ENCODE measurements around the gene JMJD6. TPM values are rescaled to one million over a fixed set of nuclear protein-coding genes. Genes with fewer than 3 reads are reported as not detected.
"Not testable (repeated sequence)": the region's sequence is repeated elsewhere in the genome, so short reads cannot be mapped to it uniquely, and the experiment has no call there.

Gene JMJD6
- polyA plus RNA-seq, 1 experiment, result 17.2 TPM

DNA sequence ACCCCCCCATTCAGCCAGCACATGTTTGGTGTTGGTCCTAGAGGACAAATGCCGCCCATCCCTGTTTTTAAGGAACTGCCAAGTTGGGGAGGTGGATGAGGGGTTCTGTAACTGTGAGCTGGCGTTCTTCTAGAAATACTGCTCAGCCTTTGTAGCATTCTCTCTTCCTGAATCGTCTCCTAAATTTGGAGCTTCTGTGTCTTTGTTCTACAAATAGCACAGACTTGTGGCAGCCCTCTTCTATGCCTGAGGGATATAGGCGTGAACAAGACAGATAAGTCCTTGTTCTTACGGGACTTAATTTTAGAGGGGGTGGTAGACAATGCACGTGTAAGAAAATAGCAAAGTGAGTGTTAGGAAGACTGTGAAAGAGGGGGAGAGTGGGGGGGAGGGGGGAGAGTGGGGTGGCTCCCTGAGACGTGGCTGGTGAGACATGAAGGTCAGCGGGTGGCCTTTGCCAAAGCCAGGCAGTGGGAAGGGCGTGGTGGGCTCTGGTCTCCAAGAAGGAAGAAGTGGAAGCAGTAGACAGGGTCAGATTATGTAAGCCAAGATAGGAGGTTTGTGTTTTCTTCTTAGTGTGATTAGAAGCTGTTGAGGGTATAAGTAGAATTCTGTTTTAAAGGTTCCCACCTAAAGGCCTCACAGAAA, 21.4 kb upstream of the JMJD6 start:
- H3K4me3 ChIP-seq (ENCODE audit: low read depth, low read length), result no peak overlapping the region
- no peak for DNase-seq (ENCODE audit: low read depth)
- CTCF ChIA-PET, result interaction anchor here (1.0 to 1.2 kb wide), 2 partner anchors 11 to 13 kb away, joined by 3 read pairs; no protein-coding TSS in a partner anchor
- H3K36me3 ChIP-seq (ENCODE audit: control insufficient read depth, insufficient read depth, low read length), result peaks cover 4% of the 10 kb centered on the region
- TF ChIP-seq, protein P1, sequence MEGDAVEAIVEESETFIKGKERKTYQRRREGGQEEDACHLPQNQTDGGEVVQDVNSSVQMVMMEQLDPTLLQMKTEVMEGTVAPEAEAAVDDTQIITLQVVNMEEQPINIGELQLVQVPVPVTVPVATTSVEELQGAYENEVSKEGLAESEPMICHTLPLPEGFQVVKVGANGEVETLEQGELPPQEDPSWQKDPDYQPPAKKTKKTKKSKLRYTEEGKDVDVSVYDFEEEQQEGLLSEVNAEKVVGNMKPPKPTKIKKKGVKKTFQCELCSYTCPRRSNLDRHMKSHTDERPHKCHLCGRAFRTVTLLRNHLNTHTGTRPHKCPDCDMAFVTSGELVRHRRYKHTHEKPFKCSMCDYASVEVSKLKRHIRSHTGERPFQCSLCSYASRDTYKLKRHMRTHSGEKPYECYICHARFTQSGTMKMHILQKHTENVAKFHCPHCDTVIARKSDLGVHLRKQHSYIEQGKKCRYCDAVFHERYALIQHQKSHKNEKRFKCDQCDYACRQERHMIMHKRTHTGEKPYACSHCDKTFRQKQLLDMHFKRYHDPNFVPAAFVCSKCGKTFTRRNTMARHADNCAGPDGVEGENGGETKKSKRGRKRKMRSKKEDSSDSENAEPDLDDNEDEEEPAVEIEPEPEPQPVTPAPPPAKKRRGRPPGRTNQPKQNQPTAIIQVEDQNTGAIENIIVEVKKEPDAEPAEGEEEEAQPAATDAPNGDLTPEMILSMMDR (IDR thresholded peaks at IDR 0.05; ENCODE audit: insufficient read depth, low read depth, low read length), result no peak
- no peaks in the 10 kb centered on the region for H3K27me3 ChIP-seq (ENCODE audit: control insufficient read depth, insufficient read depth, low read length)
- POLR2A ChIA-PET, result no interaction called here

DNA sequence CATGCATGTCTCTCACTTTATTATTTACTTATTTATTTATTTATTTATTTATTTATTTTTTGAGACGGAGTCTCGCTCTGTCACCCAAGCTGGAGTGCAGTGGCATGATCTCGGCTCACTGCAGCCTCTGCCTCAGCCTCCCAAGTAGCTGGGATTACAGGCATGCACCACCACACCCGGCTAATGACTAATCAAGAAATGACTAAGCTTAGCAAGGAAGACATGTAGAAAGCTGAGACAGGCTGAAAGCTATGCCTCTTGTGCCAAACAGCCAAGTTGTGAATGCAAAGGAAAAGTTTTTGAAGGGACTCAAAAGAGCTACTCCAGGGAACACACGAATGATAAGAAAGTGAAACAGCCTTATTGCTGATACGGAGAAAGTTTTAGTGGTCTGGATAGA, 19.4 kb upstream of the JMJD6 start:
- H3K36me3 ChIP-seq (ENCODE audit: control insufficient read depth, insufficient read depth, low read length); POLR2A ChIA-PET; H3K4me3 ChIP-seq (ENCODE audit: low read depth, low read length); H3K27me3 ChIP-seq (ENCODE audit: control insufficient read depth, insufficient read depth, low read length); DNase-seq (ENCODE audit: low read depth): not testable (repeated sequence)
- CTCF ChIA-PET, result interaction anchor here (1.1 kb wide), 1 partner anchor 9 kb away, joined by 3 read pairs; no protein-coding TSS in a partner anchor

DNA sequence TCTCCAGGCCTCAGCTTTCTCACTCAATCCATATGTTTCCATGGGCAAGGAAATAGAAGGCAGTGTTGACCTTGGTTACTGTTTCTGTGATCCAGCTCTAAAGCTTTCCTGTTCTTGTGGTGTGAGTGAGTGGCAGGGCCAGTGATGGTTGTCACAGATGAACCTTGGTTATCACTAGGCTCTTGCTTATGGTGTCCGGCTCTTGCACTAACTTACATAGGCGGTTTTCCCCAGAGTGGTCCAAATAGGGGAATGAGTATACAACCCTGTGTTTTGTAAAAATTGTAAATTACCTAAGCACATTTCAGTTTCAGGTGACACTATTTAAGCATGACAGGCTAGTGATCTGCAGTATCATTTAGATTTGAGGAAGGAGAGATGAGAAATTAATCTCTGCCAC, 18.3 kb upstream of the JMJD6 start:
- ChIA-PET POLR2A (no interaction called here), CTCF (no interaction called here)
- DNase-seq (ENCODE audit: low read depth), result no peak
- TF ChIP-seq, protein P1 (IDR thresholded peaks at IDR 0.05; ENCODE audit: insufficient read depth, low read depth, low read length), result no peak
- no peak overlapping the region for H3K4me3 ChIP-seq (ENCODE audit: low read depth, low read length)
- H3K27me3 ChIP-seq (ENCODE audit: control insufficient read depth, insufficient read depth, low read length), result no peaks in the 10 kb centered on the region
- H3K36me3 ChIP-seq (ENCODE audit: control insufficient read depth, insufficient read depth, low read length), result peaks cover 4% of the 10 kb centered on the region

DNA sequence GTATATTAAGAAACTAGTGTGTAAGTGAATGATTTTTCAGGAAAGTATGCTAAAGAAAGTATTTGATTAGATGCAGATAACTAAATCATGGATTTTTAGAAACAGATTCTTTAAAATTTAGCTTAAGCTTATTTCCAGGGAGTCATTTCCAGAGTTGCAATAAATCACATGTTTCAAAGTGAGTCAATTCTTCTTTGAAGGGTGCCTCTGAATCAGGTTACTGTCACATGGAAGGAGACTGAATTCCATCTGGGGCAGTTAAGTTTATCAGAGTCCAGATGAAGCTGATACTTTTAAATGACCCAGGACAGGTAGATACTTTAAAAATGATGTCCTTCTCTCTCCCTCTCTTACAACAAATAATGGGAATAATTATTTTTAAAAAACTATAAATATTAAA, 16.6 kb upstream of the JMJD6 start:
- POLR2A ChIA-PET, result no interaction called here
- DNase-seq (ENCODE audit: low read depth), result no peak
- H3K27me3 ChIP-seq (ENCODE audit: control insufficient read depth, insufficient read depth, low read length), result no peaks in the 10 kb centered on the region
- no peak overlapping the region for H3K4me3 ChIP-seq (ENCODE audit: low read depth, low read length)
- H3K36me3 ChIP-seq (ENCODE audit: control insufficient read depth, insufficient read depth, low read length), result peaks cover 4% of the 10 kb centered on the region
- CTCF ChIA-PET, result interaction anchor here (1.1 kb wide), 1 partner anchor 313 kb away, joined by 5 read pairs; no protein-coding TSS in a partner anchor
- TF ChIP-seq, protein P1 (IDR thresholded peaks at IDR 0.05; ENCODE audit: insufficient read depth, low read depth, low read length), result no peak

DNA sequence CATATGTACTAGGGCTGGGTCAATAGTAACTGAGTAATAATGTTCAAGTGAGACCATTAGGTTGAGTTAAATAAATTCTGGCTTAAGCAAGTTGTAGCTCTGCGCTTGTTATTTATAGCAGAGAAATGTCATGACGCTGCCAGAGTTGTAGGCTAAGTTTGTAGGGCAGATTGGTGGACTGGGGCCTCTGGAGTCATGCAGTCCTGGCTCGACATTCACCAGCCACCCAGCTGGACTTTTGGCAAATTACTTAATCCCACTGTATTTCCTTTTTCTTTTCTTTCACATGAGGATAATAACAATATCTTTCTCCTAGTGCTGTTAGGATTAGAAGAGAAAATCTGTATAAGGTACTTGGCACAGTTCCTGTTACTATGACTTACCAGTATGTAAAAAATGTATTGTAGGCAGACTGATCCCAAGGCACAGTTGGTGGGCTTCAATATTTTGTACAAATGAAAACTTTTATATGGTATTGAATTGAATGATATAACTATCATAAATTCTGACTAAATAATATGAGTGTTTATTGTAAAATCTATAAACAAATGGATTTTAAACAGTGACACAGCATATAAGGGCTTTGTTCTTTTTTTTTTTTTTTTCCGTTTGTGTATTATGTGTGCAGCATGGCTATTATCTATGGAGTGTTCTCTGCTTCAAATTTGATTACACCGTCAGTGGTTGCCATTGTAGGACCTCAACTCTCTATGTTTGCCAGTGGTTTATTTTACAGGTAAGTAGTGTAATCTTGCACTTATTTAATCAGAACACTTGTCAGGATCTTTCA, 14.1 kb upstream of the JMJD6 start:
- DNase-seq (ENCODE audit: low read depth), result no peak
- POLR2A ChIA-PET, result no interaction called here
- H3K4me3 ChIP-seq (ENCODE audit: low read depth, low read length), result no peak overlapping the region

DNA sequence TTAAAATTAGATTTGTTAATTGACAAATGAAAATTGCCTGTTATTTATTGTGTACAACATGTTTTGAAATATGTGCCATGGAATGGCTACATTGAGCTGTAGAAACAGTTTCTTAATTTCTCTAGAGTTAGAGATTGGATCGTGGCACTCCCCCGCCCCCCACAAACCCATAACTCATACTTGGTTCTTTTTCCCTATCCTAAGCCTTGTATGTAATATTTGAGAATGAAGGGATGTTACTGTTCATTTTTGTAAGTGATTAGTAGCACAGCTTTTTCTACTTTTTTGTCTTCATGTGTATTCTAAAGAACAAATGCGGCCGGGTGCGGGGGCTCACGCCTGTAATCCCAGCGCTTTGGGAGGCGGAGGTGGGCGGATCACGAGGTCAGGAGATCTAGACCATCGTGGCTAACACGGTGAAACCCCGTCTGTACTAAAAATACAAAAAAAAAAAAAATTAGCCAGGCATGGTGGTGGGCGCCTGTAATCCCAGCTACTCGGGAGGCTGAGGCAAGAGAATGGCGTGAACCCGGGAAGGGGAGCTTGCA, 13.2 kb upstream of the JMJD6 start:
- H3K36me3 ChIP-seq (ENCODE audit: control insufficient read depth, insufficient read depth, low read length); DNase-seq (ENCODE audit: low read depth); H3K27me3 ChIP-seq (ENCODE audit: control insufficient read depth, insufficient read depth, low read length); POLR2A ChIA-PET; H3K4me3 ChIP-seq (ENCODE audit: low read depth, low read length): not testable (repeated sequence)
- CTCF ChIA-PET, result interaction anchor here (0.6 to 1.4 kb wide), 3 partner anchors 12 to 76 kb away, joined by 3 read pairs; no protein-coding TSS in a partner anchor

More for the DNA sequence above, 14.1 kb upstream of the JMJD6 start:
- CTCF ChIA-PET, result interaction anchor here (0.6 kb wide), 1 partner anchor 76 kb away, joined by 3 read pairs; no protein-coding TSS in a partner anchor
- TF ChIP-seq, protein P1 (IDR thresholded peaks at IDR 0.05; ENCODE audit: insufficient read depth, low read depth, low read length), result no peak
- H3K36me3 ChIP-seq (ENCODE audit: control insufficient read depth, insufficient read depth, low read length), result peaks cover 4% of the 10 kb centered on the region
- no peaks in the 10 kb centered on the region for H3K27me3 ChIP-seq (ENCODE audit: control insufficient read depth, insufficient read depth, low read length)
